HTERT RPE-1 (cell line): ENCODE data around the gene CMYA5.
"Not testable (repeated sequence)": the region's sequence is repeated elsewhere in the genome, so short reads cannot be mapped to it uniquely, and the experiment has no call there.

Experiments
- in situ Hi-C: fragments of 300-500 bp; cut with MboI; formaldehyde crosslinking; loops from 4 replicates; pipeline ENCODE4 v1.14.3; 2020; ENCODE audit warnings: low sequenced_read_pairs

CMYA5 gene

GRCh38 chr5:79702606-79703380 lies 13.2 kb downstream of the CMYA5 start:
- in situ Hi-C loops: no loop called here

- in situ Hi-C loops: no loop called here
Measured at GRCh38 chr5:79703381-79703645, 13.7 kb downstream of the CMYA5 start.

- in situ Hi-C loops: no loop called here
Measured at GRCh38 chr5:79704553-79704952, 14.9 kb downstream of the CMYA5 start.

- in situ Hi-C loops: no loop called here
Measured at GRCh38 chr5:79705632-79706031, 16.0 kb downstream of the CMYA5 start.

- in situ Hi-C loops: not testable (repeated sequence)
Measured at GRCh38 chr5:79706317-79706716, 16.7 kb downstream of the CMYA5 start.

GRCh38 chr5:79707535-79707934 lies 17.9 kb downstream of the CMYA5 start:
- in situ Hi-C loops: no loop called here

GRCh38 chr5:79712741-79713140 lies 23.1 kb downstream of the CMYA5 start:
- in situ Hi-C loops: no loop called here

GRCh38 chr5:79713727-79714126 lies 24.1 kb downstream of the CMYA5 start:
- in situ Hi-C loops: no loop called here

- in situ Hi-C loops: no loop called here
Measured at GRCh38 chr5:79716839-79717238, 27.2 kb downstream of the CMYA5 start.

- in situ Hi-C loops: no loop called here
Measured at GRCh38 chr5:79720096-79720495, 30.5 kb downstream of the CMYA5 start.

- in situ Hi-C loops: no loop called here
Measured at GRCh38 chr5:79727451-79728355, 38.1 kb downstream of the CMYA5 start.

- in situ Hi-C loops: no loop called here
Measured at GRCh38 chr5:79728396-79728795, 38.8 kb downstream of the CMYA5 start.

GRCh38 chr5:79729679-79730078 lies 40.0 kb downstream of the CMYA5 start:
- in situ Hi-C loops: no loop called here

GRCh38 chr5:79730564-79730963 lies 40.9 kb downstream of the CMYA5 start:
- in situ Hi-C loops: no loop called here

GRCh38 chr5:79731775-79732174 lies 42.1 kb downstream of the CMYA5 start:
- in situ Hi-C loops: no loop called here

- in situ Hi-C loops: no loop called here
Measured at GRCh38 chr5:79736528-79737514, 47.2 kb downstream of the CMYA5 start.

- in situ Hi-C loops: no loop called here
Measured at GRCh38 chr5:79738349-79738748, 48.7 kb downstream of the CMYA5 start.

GRCh38 chr5:79742549-79743136 lies 53.0 kb downstream of the CMYA5 start:
- in situ Hi-C loops: no loop called here

GRCh38 chr5:79743846-79744605 lies 54.4 kb downstream of the CMYA5 start:
- in situ Hi-C loops: no loop called here

- in situ Hi-C loops: no loop called here
Measured at GRCh38 chr5:79745255-79745654, 55.6 kb downstream of the CMYA5 start.
